HEK293 (cell line): ENCODE measurements around the gene GPT2.

Experiments
- CTCF ChIA-PET: fragments of 350-600 bp; formaldehyde crosslinking; extraction: SDS; loops from one replicate; lab custom pipeline; 2021; ENCODE audit warnings: antibody characterized with exemption; lab: Yijun Ruan, JAX
- POLR2A ChIA-PET: fragments of 300-600 bp; formaldehyde crosslinking; extraction: SDS; loops from one replicate; lab custom pipeline; 2020; ENCODE audit warnings: antibody characterized with exemption, inconsistent platforms; lab: Yijun Ruan, JAX
- H3K27ac ChIP-seq: fragments of 200-500 bp; sonication (Bioruptor generic); 2 replicates; pipeline ENCODE4 v1.5.1; 2014; ENCODE audit warnings: low read depth, low read length, control low read depth, inconsistent platforms; ENCODE audit errors: extremely low read depth
- H3K36me3 ChIP-seq, 2 experiments: fragments of 200-500 bp in 1 of 2; sonication (Bioruptor generic) in 1 of 2; 1 replicate in 1 of 2; 2 replicates in 1 of 2; pipeline ENCODE4 v1.5.1; 2014 to 2017; ENCODE audit warnings: inconsistent platforms in 2 of 2, low read length in 2 of 2; ENCODE audit not compliant: control insufficient read depth in 2 of 2, insufficient read depth in 1 of 2
- H3K4me1 ChIP-seq: fragments of 200-500 bp; sonication (Bioruptor generic); 2 replicates; pipeline ENCODE4 v1.5.1; 2014; ENCODE audit warnings: mild to moderate bottlenecking, low read length, inconsistent platforms; ENCODE audit not compliant: control insufficient read depth, insufficient read depth
- H3K4me3 ChIP-seq: 2 replicates; pipeline ENCODE4 v1.5.1; 2011; ENCODE audit warnings: low read depth, mild to moderate bottlenecking, control low read depth, low read length, moderate library complexity
- H3K9me3 ChIP-seq: fragments of 200-500 bp; sonication (Bioruptor generic); 2 replicates; pipeline ENCODE4 v1.5.1; 2014; ENCODE audit warnings: low read depth, low read length, inconsistent platforms; ENCODE audit not compliant: control insufficient read depth, insufficient read depth
- BCL11A ChIP-seq: fragments of 450-650 bp; formaldehyde crosslinking; IDR thresholded peaks from 2 replicates; pipeline ENCODE4 v1.5.1; 2016; ENCODE audit warnings: low read depth, missing biosample characterization, missing genetic modification characterization
- HOXC10 ChIP-seq: sonication (generic); formaldehyde crosslinking; IDR thresholded peaks from 2 replicates; pipeline ENCODE4 v1.8.1; 2023; ENCODE audit warnings: mild to moderate bottlenecking, missing genetic modification reagents
- KLF16 ChIP-seq: fragments of 450-650 bp; formaldehyde crosslinking; IDR thresholded peaks from 2 replicates; pipeline ENCODE4 v1.5.1; 2017; ENCODE audit warnings: missing biosample characterization, missing genetic modification characterization
- SALL2 ChIP-seq: fragments of 450-650 bp; formaldehyde crosslinking; IDR thresholded peaks from 2 replicates; pipeline ENCODE4 v1.5.0; 2017; ENCODE audit warnings: missing biosample characterization, mild to moderate bottlenecking, missing genetic modification characterization, borderline replicate concordance
- SCRT2 ChIP-seq: fragments of 450-650 bp; formaldehyde crosslinking; IDR thresholded peaks from 2 replicates; pipeline ENCODE4 v1.5.1; 2016; ENCODE audit warnings: missing biosample characterization, missing genetic modification characterization
- ZBTB21 ChIP-seq: fragments of 450-650 bp; formaldehyde crosslinking; IDR thresholded peaks from 2 replicates; pipeline ENCODE4 v1.5.1; 2017; ENCODE audit warnings: missing biosample characterization, missing genetic modification characterization
- ZNF146 ChIP-seq: fragments of 450-650 bp; formaldehyde crosslinking; IDR thresholded peaks from 2 replicates; pipeline ENCODE4 v1.5.1; 2016; ENCODE audit warnings: missing biosample characterization, missing genetic modification characterization
- ZNF211 ChIP-seq: fragments of 450-650 bp; formaldehyde crosslinking; IDR thresholded peaks from 2 replicates; pipeline ENCODE4 v1.5.1; 2016; ENCODE audit warnings: low read depth, missing biosample characterization, missing genetic modification characterization
- ZNF37A ChIP-seq: fragments of 450-650 bp; IDR thresholded peaks from 2 replicates; pipeline ENCODE4 v1.5.1; 2018; ENCODE audit warnings: missing biosample characterization, missing genetic modification characterization
- ZNF394 ChIP-seq: fragments of 450-650 bp; formaldehyde crosslinking; IDR thresholded peaks from 2 replicates; pipeline ENCODE4 v1.5.1; 2016; ENCODE audit warnings: missing biosample characterization, missing genetic modification characterization, mild to moderate bottlenecking, moderate library complexity, borderline replicate concordance
- ZNF404 ChIP-seq: fragments of 450-650 bp; formaldehyde crosslinking; IDR thresholded peaks from 2 replicates; pipeline ENCODE4 v1.5.1; 2017; ENCODE audit warnings: missing biosample characterization, missing genetic modification characterization
- ZNF416 ChIP-seq: fragments of 450-650 bp; formaldehyde crosslinking; IDR thresholded peaks from 2 replicates; pipeline ENCODE4 v1.5.1; 2016; ENCODE audit warnings: missing biosample characterization, missing genetic modification characterization
- ZNF623 ChIP-seq: fragments of 450-650 bp; formaldehyde crosslinking; IDR thresholded peaks from 2 replicates; pipeline ENCODE4 v1.5.1; 2016; ENCODE audit warnings: missing biosample characterization, missing genetic modification characterization
- ZNF658 ChIP-seq: fragments of 450-650 bp; formaldehyde crosslinking; IDR thresholded peaks from 2 replicates; pipeline ENCODE4; 2016; ENCODE audit warnings: missing biosample characterization, missing genetic modification characterization
- ZNF660 ChIP-seq: fragments of 450-650 bp; IDR thresholded peaks from 2 replicates; pipeline ENCODE4 v1.5.1; 2018; ENCODE audit warnings: missing biosample characterization, mild to moderate bottlenecking, missing genetic modification characterization
- ZNF670 ChIP-seq: fragments of 450-650 bp; formaldehyde crosslinking; IDR thresholded peaks from 2 replicates; pipeline ENCODE4 v1.5.1; 2016; ENCODE audit warnings: missing biosample characterization, missing genetic modification characterization, low read depth
- ZNF747 ChIP-seq: fragments of 450-650 bp; formaldehyde crosslinking; IDR thresholded peaks from 2 replicates; pipeline ENCODE4 v1.5.1; 2016; ENCODE audit warnings: missing biosample characterization, missing genetic modification characterization
- ZNF777 ChIP-seq: fragments of 450-650 bp; formaldehyde crosslinking; IDR thresholded peaks from 2 replicates; pipeline ENCODE4 v1.5.1; 2017; ENCODE audit warnings: missing biosample characterization, missing genetic modification characterization, borderline replicate concordance
- ZNF837 ChIP-seq: fragments of 450-650 bp; formaldehyde crosslinking; IDR thresholded peaks from 2 replicates; pipeline ENCODE4 v1.5.1; 2016; ENCODE audit warnings: missing biosample characterization, missing genetic modification characterization
- TF ChIP-seq, protein P1 (sequence below): fragments of 450-650 bp; formaldehyde crosslinking; IDR thresholded peaks from 2 replicates; pipeline ENCODE4 v1.5.1; 2016; ENCODE audit warnings: missing biosample characterization, missing genetic modification characterization
- TF ChIP-seq, protein P2 (sequence below): fragments of 450-650 bp; formaldehyde crosslinking; conservative IDR thresholded peaks from 2 replicates; pipeline ENCODE4 v1.5.1; 2016; ENCODE audit warnings: low read depth, missing biosample characterization, missing genetic modification characterization

Gene GPT2

DNA sequence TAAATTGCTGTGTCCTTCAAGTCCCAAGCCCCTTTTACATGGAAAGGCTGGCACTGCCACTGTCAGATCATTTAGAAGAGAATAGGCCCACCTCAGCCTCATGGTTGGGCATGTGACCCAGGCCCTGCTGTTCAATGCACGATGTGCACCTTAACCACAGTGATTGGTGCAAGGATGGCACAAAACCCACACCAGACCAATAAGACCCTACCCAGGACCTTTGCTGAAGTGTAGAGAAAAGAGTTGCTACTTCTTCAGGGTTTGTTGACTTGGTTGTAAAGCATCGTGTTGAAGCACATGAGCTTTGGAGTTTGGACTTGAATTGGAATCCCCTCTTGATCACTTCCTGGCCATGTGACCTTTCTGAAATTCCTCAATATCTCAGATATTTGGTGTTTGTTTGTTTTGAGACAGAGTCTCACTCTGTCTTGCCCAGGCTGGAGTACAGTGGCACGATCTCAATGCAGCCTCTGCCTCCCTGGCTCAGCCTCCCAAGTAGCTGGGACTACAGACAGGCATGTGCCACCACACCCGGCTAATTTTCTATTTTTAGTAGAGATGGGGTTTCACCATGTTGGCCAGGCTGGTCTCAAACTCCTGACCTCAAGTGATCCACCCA lies 64.5 kb downstream of the GPT2 start:
- POLR2A ChIA-PET = no interaction called here
- TF ChIP-seq ZNF747 (tag by site-specific recombination) (no peak), ZNF660 (tag by site-specific recombination) (no peak), SCRT2 (tag by site-specific recombination) (no peak), ZNF404 (tag by site-specific recombination) (no peak), ZNF416 (no peak), ZNF394 (tag by site-specific recombination) (no peak), HOXC10 (CRISPR knock-in tag) (no peak), SALL2 (tag by site-specific recombination) (no peak), KLF16 (tag by site-specific recombination) (no peak), ZNF670 (tag by site-specific recombination) (no peak)
- TF ChIP-seq, protein P1, sequence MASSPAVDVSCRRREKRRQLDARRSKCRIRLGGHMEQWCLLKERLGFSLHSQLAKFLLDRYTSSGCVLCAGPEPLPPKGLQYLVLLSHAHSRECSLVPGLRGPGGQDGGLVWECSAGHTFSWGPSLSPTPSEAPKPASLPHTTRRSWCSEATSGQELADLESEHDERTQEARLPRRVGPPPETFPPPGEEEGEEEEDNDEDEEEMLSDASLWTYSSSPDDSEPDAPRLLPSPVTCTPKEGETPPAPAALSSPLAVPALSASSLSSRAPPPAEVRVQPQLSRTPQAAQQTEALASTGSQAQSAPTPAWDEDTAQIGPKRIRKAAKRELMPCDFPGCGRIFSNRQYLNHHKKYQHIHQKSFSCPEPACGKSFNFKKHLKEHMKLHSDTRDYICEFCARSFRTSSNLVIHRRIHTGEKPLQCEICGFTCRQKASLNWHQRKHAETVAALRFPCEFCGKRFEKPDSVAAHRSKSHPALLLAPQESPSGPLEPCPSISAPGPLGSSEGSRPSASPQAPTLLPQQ = no peak

DNA sequence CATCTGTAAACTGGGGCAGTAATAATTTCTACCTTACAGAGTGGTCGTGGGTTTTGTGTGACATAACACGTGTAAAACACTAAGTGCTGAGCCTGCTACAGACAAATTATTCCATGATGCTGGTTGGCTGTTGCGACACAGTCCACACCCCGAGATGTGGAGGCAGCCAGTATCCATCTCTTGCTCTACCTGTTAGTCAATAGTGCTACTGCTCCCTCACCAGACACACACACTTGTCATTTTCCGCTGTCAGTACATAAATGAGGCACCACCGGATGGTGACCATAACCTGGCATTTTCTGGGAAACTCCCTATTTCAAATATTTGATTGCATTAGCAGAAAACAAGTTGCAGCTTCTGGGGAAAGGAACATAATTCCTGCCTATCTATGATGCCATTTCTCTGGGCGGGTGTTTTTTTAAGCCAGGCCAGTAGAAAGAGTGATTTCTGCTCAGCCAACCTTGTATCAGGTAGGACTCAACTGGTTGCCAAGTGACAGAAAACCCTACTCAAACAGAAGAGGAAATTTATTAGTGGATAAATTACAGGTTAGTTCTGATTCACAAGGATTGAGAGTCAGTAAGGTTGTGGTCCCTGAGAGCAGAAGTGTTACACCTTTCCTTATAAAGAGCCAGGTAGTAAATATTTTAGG lies 65.2 kb downstream of the GPT2 start:
- CTCF ChIA-PET = interaction anchor here (2.7 to 3.6 kb wide), 2 partner anchors 192 to 1215 kb away, joined by 13 to 19 read pairs; no protein-coding TSS in a partner anchor

More for the DNA sequence above, 64.5 kb downstream of the GPT2 start:
- Histone ChIP-seq H3K27ac (no peak overlapping the region), H3K36me3 (no peaks in the 10 kb centered on the region; a peak in 1 of 3 replicates), H3K4me3 (no peak overlapping the region), H3K4me1 (no peaks in the 10 kb centered on the region), H3K9me3 (no peaks in the 10 kb centered on the region)
- CTCF ChIA-PET = interaction anchor here (0.5 to 3.6 kb wide), 13 partner anchors 8 to 1581 kb away, joined by 3 to 19 read pairs (median 5); no protein-coding TSS in a partner anchor

More for the DNA sequence above, 65.2 kb downstream of the GPT2 start:
- H3K36me3 ChIP-seq = peaks cover 0 to 4% of the 10 kb centered on the region in 2 experiments; a peak in 2 of 3 replicates
- no peaks in the 10 kb centered on the region for H3K4me1 ChIP-seq
- POLR2A ChIA-PET = interaction anchor here (0.6 kb wide), 1 partner anchor 31 kb away, joined by 4 read pairs; no protein-coding TSS in a partner anchor
- no peak overlapping the region for H3K27ac ChIP-seq
- no peaks in the 10 kb centered on the region for H3K9me3 ChIP-seq
- no peak overlapping the region for H3K4me3 ChIP-seq
- TF ChIP-seq ZNF837 (tag by site-specific recombination) = no peak
- no peak for TF ChIP-seq ZNF623 (tag by site-specific recombination)
- TF ChIP-seq, protein P2, sequence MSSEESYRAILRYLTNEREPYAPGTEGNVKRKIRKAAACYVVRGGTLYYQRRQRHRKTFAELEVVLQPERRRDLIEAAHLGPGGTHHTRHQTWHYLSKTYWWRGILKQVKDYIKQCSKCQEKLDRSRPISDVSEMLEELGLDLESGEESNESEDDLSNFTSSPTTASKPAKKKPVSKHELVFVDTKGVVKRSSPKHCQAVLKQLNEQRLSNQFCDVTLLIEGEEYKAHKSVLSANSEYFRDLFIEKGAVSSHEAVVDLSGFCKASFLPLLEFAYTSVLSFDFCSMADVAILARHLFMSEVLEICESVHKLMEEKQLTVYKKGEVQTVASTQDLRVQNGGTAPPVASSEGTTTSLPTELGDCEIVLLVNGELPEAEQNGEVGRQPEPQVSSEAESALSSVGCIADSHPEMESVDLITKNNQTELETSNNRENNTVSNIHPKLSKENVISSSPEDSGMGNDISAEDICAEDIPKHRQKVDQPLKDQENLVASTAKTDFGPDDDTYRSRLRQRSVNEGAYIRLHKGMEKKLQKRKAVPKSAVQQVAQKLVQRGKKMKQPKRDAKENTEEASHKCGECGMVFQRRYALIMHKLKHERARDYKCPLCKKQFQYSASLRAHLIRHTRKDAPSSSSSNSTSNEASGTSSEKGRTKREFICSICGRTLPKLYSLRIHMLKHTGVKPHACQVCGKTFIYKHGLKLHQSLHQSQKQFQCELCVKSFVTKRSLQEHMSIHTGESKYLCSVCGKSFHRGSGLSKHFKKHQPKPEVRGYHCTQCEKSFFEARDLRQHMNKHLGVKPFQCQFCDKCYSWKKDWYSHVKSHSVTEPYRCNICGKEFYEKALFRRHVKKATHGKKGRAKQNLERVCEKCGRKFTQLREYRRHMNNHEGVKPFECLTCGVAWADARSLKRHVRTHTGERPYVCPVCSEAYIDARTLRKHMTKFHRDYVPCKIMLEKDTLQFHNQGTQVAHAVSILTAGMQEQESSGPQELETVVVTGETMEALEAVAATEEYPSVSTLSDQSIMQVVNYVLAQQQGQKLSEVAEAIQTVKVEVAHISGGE (tag by site-specific recombination) = no peak
- no peak for TF ChIP-seq ZBTB21 (tag by site-specific recombination)
- TF ChIP-seq ZNF37A (tag by site-specific recombination) = no peak
- no peak for TF ChIP-seq ZNF777
- no peak for TF ChIP-seq ZNF146 (tag by site-specific recombination)
- TF ChIP-seq BCL11A (tag by site-specific recombination) = no peak
- no peak for TF ChIP-seq ZNF658
- no peak for TF ChIP-seq ZNF211
- TF ChIP-seq, all 188 proteins: peak for 0
